Spleen (tissue), 7 donors: ENCODE data around the gene DENND1A.

Experiments
- POLR2A ChIP-seq, 3 donors: fragments of 450-650 bp; IDR thresholded peaks; one replicate each; pipeline ENCODE4 v1.5.1; 2017; ENCODE audit warnings: antibody characterized with exemption in 3 of 3, mild to moderate bottlenecking in 1 of 3
- POLR2AphosphoS5 ChIP-seq, 3 donors: sonication (generic); formaldehyde crosslinking; IDR thresholded peaks; one replicate each; pipeline ENCODE4 v1.5.1; 2017; ENCODE audit warnings: antibody characterized with exemption in 3 of 3
- TF ChIP-seq, protein P1 (sequence below), 11 experiments: fragments of 200-600 bp in 7 of 11; fragments of 450-650 bp in 4 of 11; sonication (generic) in 4 of 11; IDR thresholded peaks in 8 of 11; conservative IDR thresholded peaks in 3 of 11; 1 replicate in 7 of 11; 2 replicates in 4 of 11; pipeline versions ENCODE4 v1.4.0 to v1.8.0; 2016 to 2021; ENCODE audit warnings: antibody characterized with exemption in 11 of 11, inconsistent platforms in 4 of 11, mild to moderate bottlenecking in 1 of 11
- donor health status: DM: no; HTN: no; CAD: no; lungs with moderate emphysema.
- donor health status: DM: no; HTN: no; CAD: no.
- donor health status: DM: no; HTN: no; CAD: no.

DNA sequence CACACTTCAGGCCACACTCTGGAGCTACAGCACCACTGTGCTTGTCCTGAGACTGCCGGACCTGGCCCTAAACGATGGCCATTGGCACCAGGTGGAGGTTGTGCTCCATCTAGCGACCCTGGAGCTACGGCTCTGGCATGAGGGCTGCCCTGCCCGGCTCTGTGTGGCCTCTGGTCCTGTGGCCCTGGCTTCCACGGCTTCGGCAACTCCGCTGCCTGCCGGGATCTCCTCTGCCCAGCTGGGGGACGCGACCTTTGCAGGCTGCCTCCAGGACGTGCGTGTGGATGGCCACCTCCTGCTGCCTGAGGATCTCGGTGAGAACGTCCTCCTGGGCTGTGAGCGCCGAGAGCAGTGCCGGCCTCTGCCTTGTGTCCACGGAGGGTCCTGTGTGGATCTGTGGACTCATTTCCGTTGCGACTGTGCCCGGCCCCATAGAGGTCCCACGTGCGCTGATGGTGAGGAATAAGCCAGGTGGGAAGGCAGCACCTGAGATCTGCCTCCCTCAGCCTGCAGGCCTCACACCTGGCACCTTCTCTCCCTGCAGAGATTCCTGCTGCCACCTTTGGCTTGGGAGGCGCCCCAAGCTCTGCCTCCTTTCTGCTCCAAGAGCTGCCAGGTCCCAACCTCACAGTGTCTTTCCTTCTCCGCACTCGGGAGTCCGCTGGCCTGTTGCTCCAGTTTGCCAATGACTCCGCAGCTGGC is 559.2 kb downstream of the DENND1A start:
- TF ChIP-seq, protein P1, sequence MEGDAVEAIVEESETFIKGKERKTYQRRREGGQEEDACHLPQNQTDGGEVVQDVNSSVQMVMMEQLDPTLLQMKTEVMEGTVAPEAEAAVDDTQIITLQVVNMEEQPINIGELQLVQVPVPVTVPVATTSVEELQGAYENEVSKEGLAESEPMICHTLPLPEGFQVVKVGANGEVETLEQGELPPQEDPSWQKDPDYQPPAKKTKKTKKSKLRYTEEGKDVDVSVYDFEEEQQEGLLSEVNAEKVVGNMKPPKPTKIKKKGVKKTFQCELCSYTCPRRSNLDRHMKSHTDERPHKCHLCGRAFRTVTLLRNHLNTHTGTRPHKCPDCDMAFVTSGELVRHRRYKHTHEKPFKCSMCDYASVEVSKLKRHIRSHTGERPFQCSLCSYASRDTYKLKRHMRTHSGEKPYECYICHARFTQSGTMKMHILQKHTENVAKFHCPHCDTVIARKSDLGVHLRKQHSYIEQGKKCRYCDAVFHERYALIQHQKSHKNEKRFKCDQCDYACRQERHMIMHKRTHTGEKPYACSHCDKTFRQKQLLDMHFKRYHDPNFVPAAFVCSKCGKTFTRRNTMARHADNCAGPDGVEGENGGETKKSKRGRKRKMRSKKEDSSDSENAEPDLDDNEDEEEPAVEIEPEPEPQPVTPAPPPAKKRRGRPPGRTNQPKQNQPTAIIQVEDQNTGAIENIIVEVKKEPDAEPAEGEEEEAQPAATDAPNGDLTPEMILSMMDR (IDR thresholded peaks at IDR 0.05 in 8 of 11, conservative IDR thresholded peaks at IDR 0.05 in 3 of 11), result no peak
- no peak for TF ChIP-seq POLR2A (IDR thresholded peaks at IDR 0.05)
- no peak for TF ChIP-seq POLR2AphosphoS5 (IDR thresholded peaks at IDR 0.05)
